Loucy (cell line): ENCODE data around the gene PVALEF.

Experiments used
- CTCF ChIP-seq: fragments of 200-600 bp; sonication (generic); conservative IDR thresholded peaks from 2 replicates; pipeline ENCODE4 v1.5.1; 2014; ENCODE audit warnings: mild to moderate bottlenecking, antibody characterized with exemption, low read length
- EZH2phosphoT487 ChIP-seq: fragments of 200-600 bp; IDR thresholded peaks from 2 replicates; pipeline ENCODE4 v1.6.1; 2018; ENCODE audit warnings: antibody characterized with exemption, mild to moderate bottlenecking, moderate library complexity, borderline replicate concordance

- no peak for TF ChIP-seq CTCF
- no peak for TF ChIP-seq EZH2phosphoT487
Observed at GRCh38 chr17:81117672-81118198, 47.6 kb upstream of the PVALEF start.
